PC-3 (cell line): ENCODE results near the gene SRGAP3. TPM values are rescaled to one million over a fixed set of nuclear protein-coding genes. Genes with fewer than 3 reads are reported as not detected.

ENCODE experiments used
- ATAC-seq: fragments of 200-7000 bp; cut with Tn5 transposase; 2 replicates; pipeline ENCODE4 v1.9.1; 2020; ENCODE audit warnings: mild to moderate bottlenecking, moderate library complexity
- BruUV-seq: library from RNA; stranded (reverse); fragments of 400-500 nt; replicated peaks from 2 replicates; lab custom pipeline; 2021; lab: Mats Ljungman, UMichigan
- CTCF ChIA-PET: fragments of 300-600 bp; sonication (Branson Sonifier 250); formaldehyde crosslinking; loops from one replicate; lab custom pipeline; 2022; ENCODE audit warnings: antibody characterized with exemption; lab: Charles Lee
- POLR2A ChIA-PET: fragments of 300-600 bp; sonication (Branson Sonifier 250); formaldehyde crosslinking; loops from one replicate; lab custom pipeline; 2022; ENCODE audit warnings: antibody characterized with exemption; ENCODE audit not compliant: unreplicated experiment; lab: Charles Lee
- DNase-seq: peaks from one replicate; pipeline ENCODE4 v3.0.0-alpha.2; 2015
- H2AFZ ChIP-seq: fragments of 300-600 bp; sonication (generic); 2 replicates; pipeline ENCODE4 v1.6.0; 2016; ENCODE audit warnings: antibody characterized with exemption, low read length
- H3F3A ChIP-seq: fragments of 300-600 bp; sonication (generic); one replicate; pipeline ENCODE4 v1.6.0; 2017; ENCODE audit warnings: antibody characterized with exemption, low read length, control low read depth, mild to moderate bottlenecking; ENCODE audit not compliant: unreplicated experiment
- H3K27ac ChIP-seq: fragments of 300-600 bp; sonication (generic); 2 replicates; pipeline ENCODE4 v1.5.1; 2016; ENCODE audit warnings: mild to moderate bottlenecking, low read length
- H3K27me3 ChIP-seq: fragments of 300-600 bp; sonication (generic); 2 replicates; pipeline ENCODE4 v1.6.1; 2016; ENCODE audit warnings: low read length, mixed read lengths
- H3K36me3 ChIP-seq: fragments of 300-600 bp; sonication (generic); 2 replicates; pipeline ENCODE4 v1.6.1; 2016; ENCODE audit warnings: low read depth, mixed run types, low read length, mixed read lengths
- H3K4me1 ChIP-seq: fragments of 300-600 bp; sonication (generic); 2 replicates; pipeline ENCODE4 v1.5.1; 2016; ENCODE audit warnings: low read length; ENCODE audit not compliant: insufficient read depth
- H3K4me2 ChIP-seq: fragments of 300-600 bp; sonication (generic); 2 replicates; pipeline ENCODE4 v1.6.0; 2016; ENCODE audit warnings: low read length
- H3K4me3 ChIP-seq: fragments of 300-600 bp; sonication (generic); 2 replicates; pipeline ENCODE4 v1.5.1; 2016; ENCODE audit warnings: mild to moderate bottlenecking, low read length, mixed read lengths
- H3K79me2 ChIP-seq: fragments of 300-600 bp; sonication (generic); 2 replicates; pipeline ENCODE4 v1.6.1; 2017; ENCODE audit warnings: low read length, mixed read lengths
- H3K9ac ChIP-seq: fragments of 300-600 bp; sonication (generic); 2 replicates; pipeline ENCODE4 v1.6.0; 2016; ENCODE audit warnings: mild to moderate bottlenecking, low read length
- H3K9me2 ChIP-seq: fragments of 300-600 bp; sonication (generic); replicated peaks from 2 replicates; pipeline ENCODE4 v1.6.1; 2016; ENCODE audit warnings: mixed run types, low read length, mixed read lengths
- H3K9me3 ChIP-seq: fragments of 300-600 bp; sonication (generic); 2 replicates; pipeline ENCODE4 v1.6.1; 2016; ENCODE audit warnings: low read length, mixed read lengths
- H4K20me1 ChIP-seq: fragments of 300-600 bp; sonication (generic); 2 replicates; pipeline ENCODE4 v1.6.1; 2016; ENCODE audit warnings: low read length, mixed read lengths
- CTCF ChIP-seq: fragments of 300-600 bp; sonication (generic); conservative IDR thresholded peaks from 2 replicates; pipeline ENCODE4 v1.5.1; 2017; ENCODE audit warnings: antibody characterized with exemption, low read depth, mild to moderate bottlenecking, low read length
- EZH2 ChIP-seq: fragments of 300-600 bp; sonication (generic); IDR thresholded peaks from one replicate; pipeline ENCODE4 v1.6.1; 2017; ENCODE audit warnings: antibody characterized with exemption, mild to moderate bottlenecking, low read length; ENCODE audit not compliant: unreplicated experiment
- EZH2phosphoT487 ChIP-seq: fragments of 300-600 bp; sonication (generic); IDR thresholded peaks from 2 replicates; pipeline ENCODE4 v1.6.1; 2018; ENCODE audit warnings: mild to moderate bottlenecking, antibody characterized with exemption, low read length, borderline replicate concordance
- intact Hi-C: fragments of 100-400 bp; cut with micrococcal nuclease; formaldehyde crosslinking; loops from 2 replicates; pipeline ENCODE4 v1.9.0; 2023
- total RNA-seq: library from RNA; depleted of rRNA; stranded (reverse); fragments of >200 nt; gene quantifications from 2 replicates; pipeline ENCODE4 v1.2.3, GENCODE V29; 2014

SRGAP3 gene
- total RNA-seq, 1 experiment from 2014 or later, result 7.5 TPM

- H3K9me3 ChIP-seq, result no peaks in the 10 kb centered on the region
- no peak overlapping the region for H2AFZ ChIP-seq
- no peaks in the 10 kb centered on the region for H3K9me2 ChIP-seq
- no peak for ATAC-seq
- H3K4me3 ChIP-seq, result no peak overlapping the region
- TF ChIP-seq EZH2 (no peak), CTCF (no peak), EZH2phosphoT487 (no peak)
- H3K27ac ChIP-seq, result no peak overlapping the region
- intact Hi-C loops, result no loop called here
- no peaks in the 10 kb centered on the region for H3K27me3 ChIP-seq
- no peaks in the 10 kb centered on the region for H3F3A ChIP-seq
- H3K79me2 ChIP-seq, result no peaks in the 10 kb centered on the region
- no peaks in the 10 kb centered on the region for H4K20me1 ChIP-seq
- H3K4me1 ChIP-seq, result peaks cover 10% of the 10 kb centered on the region
- no peak overlapping the region for H3K4me2 ChIP-seq
- H3K36me3 ChIP-seq, result no peaks in the 10 kb centered on the region
- no peak for DNase-seq
- ChIA-PET CTCF (no interaction called here), POLR2A (no interaction called here)
- BruUV-seq, result no TSS peak
- no peak overlapping the region for H3K9ac ChIP-seq
Observed at GRCh38 chr3:9199775-9200174, 49.7 kb downstream of the SRGAP3 start.

- BruUV-seq, result no TSS peak
- Histone ChIP-seq H3K4me3 (no peak overlapping the region), H3K9ac (no peak overlapping the region), H3K9me2 (no peaks in the 10 kb centered on the region), H3F3A (no peaks in the 10 kb centered on the region), H3K4me2 (no peak overlapping the region), H3K27ac (no peak overlapping the region), H3K4me1 (peaks cover 18% of the 10 kb centered on the region), H3K79me2 (no peaks in the 10 kb centered on the region), H2AFZ (no peak overlapping the region), H3K9me3 (no peaks in the 10 kb centered on the region), H4K20me1 (no peaks in the 10 kb centered on the region), H3K27me3 (no peaks in the 10 kb centered on the region), H3K36me3 (no peaks in the 10 kb centered on the region)
- ChIA-PET POLR2A (no interaction called here), CTCF (no interaction called here)
- ATAC-seq (no peak), DNase-seq (no peak)
- intact Hi-C loops, result no loop called here
- TF ChIP-seq EZH2 (no peak), CTCF (no peak)
Observed at GRCh38 chr3:9198899-9199335, 50.5 kb downstream of the SRGAP3 start.

- Histone ChIP-seq H3K79me2 (no peaks in the 10 kb centered on the region), H4K20me1 (no peaks in the 10 kb centered on the region), H3K27me3 (no peaks in the 10 kb centered on the region), H3K4me2 (no peak overlapping the region), H3K9ac (no peak overlapping the region), H3K27ac (no peak overlapping the region), H3K9me2 (no peaks in the 10 kb centered on the region), H2AFZ (no peak overlapping the region), H3F3A (no peaks in the 10 kb centered on the region), H3K9me3 (no peaks in the 10 kb centered on the region), H3K4me1 (peaks cover 21% of the 10 kb centered on the region), H3K36me3 (no peaks in the 10 kb centered on the region), H3K4me3 (no peak overlapping the region)
- no TSS peak for BruUV-seq
- ATAC-seq (no peak), DNase-seq (no peak)
- POLR2A ChIA-PET, result no interaction called here
- intact Hi-C loops, result no loop called here
- no peak for TF ChIP-seq CTCF
- TF ChIP-seq EZH2, result no peak
- TF ChIP-seq EZH2phosphoT487, result no peak
- CTCF ChIA-PET, result no interaction called here
Observed at GRCh38 chr3:9198261-9198660, 51.2 kb downstream of the SRGAP3 start.
